Pons (tissue), 1 donor: ENCODE results near the gene ZNF709.
"Not testable (repeated sequence)": the region's sequence is repeated elsewhere in the genome, so short reads cannot be mapped to it uniquely, and the experiment has no call there.

ENCODE experiments used
- DNase-seq: peaks from one replicate; pipeline ENCODE4 v3.0.0-alpha.2; 2016; ENCODE audit warnings: low spot score

ZNF709 gene

DNA sequence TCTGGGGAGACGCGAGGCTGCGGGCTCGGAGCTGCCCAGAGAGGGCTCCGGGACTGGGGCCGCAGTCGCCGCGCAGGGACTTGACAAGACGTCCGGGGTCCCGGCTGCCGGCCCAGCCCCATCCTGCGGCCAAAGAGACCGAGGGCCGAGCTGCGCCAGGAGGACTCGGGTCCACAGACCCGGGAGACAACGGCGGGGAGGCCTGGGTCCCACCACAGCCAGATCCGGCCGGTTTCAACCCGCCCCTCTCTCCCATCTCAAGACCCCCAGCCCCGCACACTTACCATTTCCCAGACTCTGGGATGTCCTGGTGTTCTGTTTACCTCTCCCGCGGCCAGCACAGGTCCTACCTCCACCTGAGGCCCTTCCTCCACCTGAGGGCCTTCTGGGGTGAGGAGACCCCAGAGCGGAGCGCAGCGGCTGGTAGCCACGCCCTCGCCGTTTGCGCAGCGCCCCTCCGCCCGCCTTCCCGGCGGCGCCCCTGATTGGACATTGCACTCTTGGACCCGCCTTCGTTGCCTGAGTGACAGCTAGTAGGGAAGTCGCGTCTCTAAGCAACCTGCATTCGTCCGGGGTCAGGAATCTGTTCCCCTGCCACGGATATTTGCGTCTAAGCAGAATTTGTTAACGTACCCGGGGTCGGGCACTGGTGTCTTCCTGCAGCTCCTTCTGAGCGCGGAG, at the start of gene ZNF709:
Gene ZNF709 (minus strand): TSS at position 446 of the 681 bp plus-strand sequence. CDS start 159 bp downstream, at position 287.
- DNase-seq = peak; percentile 94

- no peak for DNase-seq
These were observed 42.6 kb upstream of the ZNF709 start for GRCh38 chr19:12527034-12527836.

DNA sequence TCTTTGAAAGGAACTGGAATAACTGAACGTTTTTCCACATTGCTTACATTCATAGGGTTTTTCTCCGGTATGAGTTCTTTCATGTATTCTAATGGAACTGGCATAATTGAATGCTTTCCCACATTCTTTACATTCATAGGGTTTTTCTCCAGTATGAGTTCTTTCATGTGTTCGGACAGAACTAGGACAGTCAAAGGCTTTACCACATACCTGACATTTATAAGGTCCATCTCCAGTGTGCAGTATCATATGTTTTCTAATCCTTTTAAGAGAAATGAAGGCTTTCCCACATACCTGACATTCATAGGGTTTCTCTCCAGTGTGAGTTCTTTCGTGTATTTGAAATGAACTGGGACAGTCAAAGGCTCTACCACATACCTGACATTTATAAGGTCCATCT, 41.9 kb upstream of the ZNF709 start:
- no peak for DNase-seq

GRCh38 chr19:12521996-12522395, 37.4 kb upstream of the ZNF709 start:
- DNase-seq = no peak

DNA sequence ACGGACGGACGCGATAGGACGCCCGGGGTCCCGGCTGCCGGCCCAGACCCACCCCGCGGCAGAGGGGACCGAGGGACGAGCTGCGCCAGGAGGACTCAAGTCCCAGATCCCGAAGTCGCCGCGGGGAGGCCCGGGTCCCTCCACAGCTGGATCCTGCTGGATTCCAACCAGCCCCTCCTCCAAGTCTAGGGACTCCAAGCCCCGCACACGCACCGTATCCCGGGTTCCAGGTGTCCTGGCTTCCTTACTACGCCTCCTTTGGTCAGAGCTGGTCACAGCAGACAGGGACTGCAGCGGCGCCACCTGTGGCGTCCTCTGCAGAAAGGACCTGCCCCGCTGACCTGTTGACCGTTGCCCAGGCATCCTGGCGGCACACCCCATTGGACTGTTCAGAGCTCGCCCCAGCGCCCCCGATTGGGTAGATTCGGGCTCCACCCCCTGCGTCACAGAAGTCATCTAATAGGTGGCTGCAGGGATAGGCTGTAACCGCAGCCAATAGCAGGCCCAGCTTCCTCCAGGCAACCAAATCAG, 29.0 kb upstream of the ZNF709 start:
- DNase-seq = peak; percentile 32

- no peak for DNase-seq
These were observed 12.4 kb upstream of the ZNF709 start for GRCh38 chr19:12497032-12497431.

- no peak for DNase-seq
These were observed 11.9 kb upstream of the ZNF709 start for GRCh38 chr19:12496480-12496879.

DNA sequence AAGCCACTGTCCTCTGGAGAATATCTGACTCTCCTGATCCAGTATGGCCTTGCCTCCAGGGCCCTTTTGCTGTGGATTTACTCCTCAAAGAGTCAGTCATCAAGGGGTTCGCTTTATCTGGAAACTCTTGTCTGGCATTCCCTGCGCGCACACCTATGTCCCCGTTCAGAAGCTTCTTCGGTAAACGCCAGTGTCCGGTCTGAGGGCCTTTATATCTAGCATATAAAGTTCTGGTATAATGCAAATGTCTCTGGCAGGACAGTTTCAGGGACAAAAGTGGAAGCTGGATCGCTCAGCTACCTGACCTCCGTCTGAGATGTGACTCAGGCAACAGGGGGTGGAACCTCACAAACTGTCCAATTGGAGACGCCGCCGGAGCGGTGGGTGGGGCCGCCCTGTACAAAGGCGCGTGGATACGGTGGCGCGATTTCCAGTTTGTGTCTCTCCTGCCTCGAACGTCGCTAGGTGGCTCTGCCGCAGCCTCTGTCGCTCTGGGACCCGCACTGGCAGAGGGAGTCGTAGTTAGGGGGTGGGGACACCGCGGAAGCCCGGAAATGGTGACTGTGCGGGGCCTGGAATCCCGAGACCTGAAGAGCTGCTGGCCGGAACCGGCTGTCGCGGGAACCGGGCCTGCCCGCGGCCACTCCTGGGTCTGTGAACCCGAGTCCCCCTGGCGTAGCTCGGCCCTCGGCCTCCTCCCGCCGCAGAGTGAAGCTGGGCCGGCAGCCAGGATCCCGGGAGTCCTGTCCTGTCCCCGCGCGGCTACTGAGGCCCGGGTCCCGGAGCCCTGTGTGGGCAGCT, 10.6 kb upstream of the ZNF709 start:
- DNase-seq = peak; percentile 95

GRCh38 chr19:12494260-12494860, 9.7 kb upstream of the ZNF709 start:
- no peak for DNase-seq

GRCh38 chr19:12486265-12486783, 1.7 kb upstream of the ZNF709 start:
- not testable (repeated sequence) for DNase-seq

DNA sequence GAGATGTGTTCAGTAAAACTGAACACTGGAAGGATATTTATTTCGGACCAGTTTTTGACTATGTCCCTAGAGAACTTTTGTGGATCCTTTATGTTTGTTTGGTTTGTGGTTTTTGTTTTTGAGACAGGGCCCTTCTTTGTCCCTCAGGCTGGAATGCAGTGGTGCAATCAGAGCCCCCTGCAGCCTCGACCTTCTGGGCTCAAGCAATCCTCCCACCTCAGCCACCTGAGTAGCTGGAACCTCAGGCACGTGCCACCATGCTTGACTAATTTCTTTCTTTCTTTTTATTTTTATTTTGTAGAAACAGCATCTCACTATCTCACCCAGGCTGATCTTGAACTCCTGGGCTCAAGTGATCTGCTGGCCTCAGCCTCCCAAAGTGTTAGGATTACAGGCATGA, 955 bp upstream of the ZNF709 start:
- DNase-seq = no peak

DNA sequence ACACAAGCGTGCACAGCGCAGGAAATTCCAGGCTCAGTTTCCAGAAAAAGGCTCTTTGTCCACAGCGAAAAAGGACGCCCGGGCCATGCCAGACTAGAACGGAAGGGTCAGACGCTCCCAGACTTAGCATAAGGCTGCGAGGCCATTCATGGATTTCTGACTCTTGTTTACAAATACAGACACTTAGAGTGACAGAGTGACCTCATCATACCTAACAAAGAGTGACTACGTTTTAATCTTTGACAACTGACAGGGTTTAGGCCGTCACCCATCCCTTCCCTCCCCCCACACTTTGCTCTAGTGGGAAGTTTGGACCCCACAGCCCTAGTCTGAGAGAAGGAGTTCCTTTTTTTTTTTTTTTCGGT, 418 bp upstream of the ZNF709 start:
- no peak for DNase-seq

DNA sequence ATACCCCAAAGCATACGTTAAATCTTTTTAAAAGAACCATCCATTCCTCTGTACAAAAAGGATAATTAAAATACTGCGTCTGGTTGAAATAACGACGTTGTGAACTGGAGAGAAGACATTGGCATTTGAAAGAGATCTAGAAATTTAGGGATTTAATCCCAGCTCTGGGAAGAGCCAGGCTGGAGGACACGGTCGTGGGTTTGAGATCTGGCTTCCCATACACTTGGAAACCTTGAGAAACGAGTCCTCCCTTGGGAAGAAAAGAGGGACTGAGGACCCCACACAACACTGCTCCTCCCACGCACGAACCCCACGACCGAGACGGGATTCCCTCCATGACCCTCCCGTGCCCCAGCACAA, 625 bp downstream of the ZNF709 start:
- DNase-seq = no peak

GRCh38 chr19:12482509-12482886, 2.1 kb downstream of the ZNF709 start:
- no peak for DNase-seq

- no peak for DNase-seq
These were observed 2.7 kb downstream of the ZNF709 start for GRCh38 chr19:12481781-12482508.

DNA sequence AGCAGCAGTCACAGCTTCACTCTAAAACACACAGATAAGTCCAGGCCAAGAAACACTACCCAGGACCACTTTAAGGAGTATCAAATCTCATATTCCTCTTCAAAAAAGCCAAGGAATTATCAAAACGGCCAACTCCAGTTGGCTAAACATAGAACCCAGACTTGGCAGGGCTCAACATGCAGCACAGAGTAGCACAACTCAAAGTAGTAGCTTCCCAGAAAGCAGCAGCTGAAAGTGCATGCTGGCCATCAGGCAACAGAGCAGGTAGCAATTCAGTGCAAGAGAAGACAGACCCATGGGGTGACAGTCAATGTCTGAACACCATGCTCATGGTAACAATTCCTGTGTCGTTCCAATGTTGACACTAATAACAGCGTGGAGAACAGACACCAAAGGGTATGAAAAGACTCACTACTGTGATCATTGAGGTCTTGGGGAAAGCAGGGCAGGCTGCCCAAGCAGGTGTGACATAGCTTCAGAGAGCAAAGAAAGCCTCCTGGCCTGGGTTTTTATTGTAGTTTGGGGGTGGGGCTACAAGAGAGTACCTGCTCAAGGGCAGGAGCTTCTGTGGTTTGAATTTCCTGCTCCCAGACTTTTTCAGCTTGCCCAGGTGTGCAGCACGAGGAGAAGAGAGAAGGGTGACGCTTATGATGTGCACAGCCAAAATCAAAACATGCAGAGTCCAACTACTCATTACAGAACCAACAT, 6.2 kb downstream of the ZNF709 start:
- no peak for DNase-seq

DNA sequence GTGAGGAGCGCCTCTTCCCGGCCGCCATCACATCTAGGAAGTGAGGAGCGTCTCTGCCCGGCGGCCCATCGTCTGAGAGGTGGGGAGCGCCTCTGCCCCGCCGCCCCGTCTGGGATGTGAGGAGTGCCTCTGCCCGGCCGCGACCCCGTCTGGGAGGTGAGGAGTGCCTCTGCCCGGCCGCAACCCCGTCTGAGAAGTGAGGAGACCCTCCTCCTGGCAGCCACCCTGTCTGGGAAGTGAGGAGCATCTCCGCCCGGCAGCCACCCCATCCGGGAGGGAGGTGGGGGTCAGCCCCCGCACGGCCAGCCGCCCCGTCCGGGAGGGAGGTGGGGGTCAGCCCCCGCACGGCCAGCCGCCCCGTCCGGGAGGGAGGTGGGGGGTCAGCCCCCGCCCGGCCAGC, 17.0 kb downstream of the ZNF709 start:
- not testable (repeated sequence) for DNase-seq

GRCh38 chr19:12465211-12465610, 19.4 kb downstream of the ZNF709 start:
- no peak for DNase-seq

DNA sequence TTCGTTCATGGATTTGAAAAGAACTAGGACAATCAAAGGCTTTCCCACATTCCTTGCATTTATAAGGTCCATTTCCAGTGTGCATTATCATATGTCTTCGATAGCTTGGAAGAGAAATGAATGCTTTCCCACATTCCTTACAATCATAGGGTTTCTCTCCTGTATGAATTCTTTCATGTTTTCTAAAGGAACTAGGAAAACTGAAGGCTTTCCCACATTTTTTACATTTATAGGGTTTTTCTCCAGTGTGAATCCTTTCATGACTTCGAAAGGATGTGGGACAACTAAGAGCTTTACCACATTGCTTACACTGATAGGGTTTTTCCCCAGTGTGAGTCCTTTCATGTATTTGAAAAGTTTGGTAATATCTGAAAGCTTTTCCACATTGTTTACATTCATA, 19.8 kb downstream of the ZNF709 start:
- DNase-seq = no peak

GRCh38 chr19:12464139-12464538, 20.5 kb downstream of the ZNF709 start:
- not testable (repeated sequence) for DNase-seq

DNA sequence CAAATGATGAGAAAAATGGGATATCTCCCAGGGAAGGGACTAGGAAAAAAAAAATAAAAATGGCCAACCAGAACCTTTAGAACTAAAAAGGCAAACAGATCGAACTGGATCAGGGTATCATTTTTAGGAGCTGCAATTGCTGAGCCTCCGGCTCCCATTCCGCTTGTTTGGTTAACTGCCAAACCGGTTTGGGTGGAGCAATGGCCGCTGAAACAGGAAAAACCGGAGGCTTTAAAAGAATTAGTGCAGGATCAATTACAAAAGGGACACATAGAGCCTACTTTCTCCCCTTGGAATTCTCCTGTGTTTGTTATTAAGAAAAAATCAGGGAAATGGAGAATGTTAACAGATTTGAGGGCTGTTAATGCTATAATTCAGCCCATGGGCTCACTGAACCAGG, 31.1 kb downstream of the ZNF709 start:
- DNase-seq = no peak
